Lower leg skin (tissue), 4 donors: ENCODE data around the gene WNK2. TPM values are rescaled to one million over a fixed set of nuclear protein-coding genes. Genes with fewer than 3 reads are reported as not detected.
A peak's percentile ranks its signal among the peaks of the same experiment; 100 is the strongest.

ENCODE experiments used
- DNase-seq, 2 donors: peaks; one replicate each; pipeline ENCODE4 v3.0.0-alpha.2; 2019; ENCODE audit warnings: low spot score in 2 of 2
- H3K4me3 ChIP-seq: fragments of 200-600 bp; sonication (generic); 2 replicates; pipeline ENCODE4 v1.5.1; 2017; ENCODE audit warnings: mild to moderate bottlenecking, low read depth; ENCODE audit not compliant: poor library complexity, severe bottlenecking
- POLR2A ChIP-seq, 2 donors: fragments of 450-650 bp; IDR thresholded peaks; one replicate each; pipeline ENCODE4 v1.6.1; 2016 to 2017; ENCODE audit warnings: antibody characterized with exemption in 2 of 2, mild to moderate bottlenecking in 1 of 2, moderate library complexity in 1 of 2
- WGBS, 2 donors: methylation state at CpG; one replicate each; pipeline ENCODE4 v1.1.5; 2018; 5-methylcytosine and 5-hydroxymethylcytosine counted together
- intact Hi-C: fragments of 100-400 bp; cut with DNase I; formaldehyde crosslinking; loops from one replicate; pipeline ENCODE4 v1.15.0; 2023; ENCODE audit warnings: low total_unique reads
- total RNA-seq, 4 donors: library from RNA; depleted of rRNA; stranded (reverse); fragments of >200 nt; gene quantifications; one replicate each; pipeline ENCODE4 v1.1.0, GENCODE V29; 2016
- TF ChIP-seq, protein P1 (sequence below), 3 donors: fragments of 450-650 bp; IDR thresholded peaks; one replicate each; pipeline ENCODE4 v1.5.1; 2016; ENCODE audit warnings: antibody characterized with exemption in 3 of 3, mild to moderate bottlenecking in 3 of 3, moderate library complexity in 2 of 3

WNK2 gene
- total RNA-seq, 4 donors from 2014 or later = 35.3 to 53.6 (median 42.6) TPM

DNA sequence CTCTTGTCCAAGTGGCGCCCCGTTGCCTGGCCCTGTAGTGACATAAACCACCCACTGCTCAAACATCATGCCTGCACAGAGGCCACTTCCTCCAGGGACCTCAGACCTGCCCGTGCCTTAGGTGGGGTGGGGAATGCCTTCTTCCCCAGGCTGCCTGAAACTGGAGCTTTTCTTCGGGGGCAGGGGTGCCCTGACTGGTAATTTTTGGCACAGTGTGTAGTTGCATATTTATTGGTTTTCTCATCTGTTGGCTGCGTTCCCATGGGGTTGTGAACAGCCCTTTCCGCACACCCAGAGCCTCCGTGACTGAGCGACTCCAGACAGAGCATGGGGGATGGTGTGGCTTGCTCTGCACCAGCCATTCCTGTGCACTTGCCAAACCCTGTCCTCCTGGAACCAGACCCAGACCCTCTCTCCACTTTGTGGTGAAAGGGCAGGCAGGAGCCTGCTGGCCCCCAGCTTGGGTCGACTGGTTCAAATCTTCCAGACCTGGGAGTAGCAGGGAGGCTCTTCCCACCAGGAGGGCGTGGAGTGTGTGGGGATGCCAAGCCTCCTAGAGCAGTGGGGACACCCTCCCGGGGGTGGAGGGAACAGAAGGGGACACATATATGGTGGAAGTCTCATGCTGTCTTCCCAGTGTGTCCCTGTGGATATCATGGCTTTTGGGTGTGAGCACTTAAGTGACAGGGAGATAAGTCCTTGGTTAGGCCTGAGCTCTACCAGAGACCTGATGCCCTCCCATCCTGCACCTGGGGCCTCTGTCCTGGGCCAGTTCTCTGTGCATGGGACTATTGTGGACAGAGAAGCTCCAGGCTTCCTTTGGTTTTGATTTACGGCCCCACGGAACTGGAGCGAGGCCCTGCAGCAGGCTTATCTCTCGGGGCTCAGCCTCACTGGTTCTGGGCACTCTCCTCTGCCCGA, 39.6 kb downstream of the WNK2 start:
- no peak for DNase-seq
- TF ChIP-seq POLR2A (IDR thresholded peaks at IDR 0.05) = no peak
- TF ChIP-seq, protein P1, sequence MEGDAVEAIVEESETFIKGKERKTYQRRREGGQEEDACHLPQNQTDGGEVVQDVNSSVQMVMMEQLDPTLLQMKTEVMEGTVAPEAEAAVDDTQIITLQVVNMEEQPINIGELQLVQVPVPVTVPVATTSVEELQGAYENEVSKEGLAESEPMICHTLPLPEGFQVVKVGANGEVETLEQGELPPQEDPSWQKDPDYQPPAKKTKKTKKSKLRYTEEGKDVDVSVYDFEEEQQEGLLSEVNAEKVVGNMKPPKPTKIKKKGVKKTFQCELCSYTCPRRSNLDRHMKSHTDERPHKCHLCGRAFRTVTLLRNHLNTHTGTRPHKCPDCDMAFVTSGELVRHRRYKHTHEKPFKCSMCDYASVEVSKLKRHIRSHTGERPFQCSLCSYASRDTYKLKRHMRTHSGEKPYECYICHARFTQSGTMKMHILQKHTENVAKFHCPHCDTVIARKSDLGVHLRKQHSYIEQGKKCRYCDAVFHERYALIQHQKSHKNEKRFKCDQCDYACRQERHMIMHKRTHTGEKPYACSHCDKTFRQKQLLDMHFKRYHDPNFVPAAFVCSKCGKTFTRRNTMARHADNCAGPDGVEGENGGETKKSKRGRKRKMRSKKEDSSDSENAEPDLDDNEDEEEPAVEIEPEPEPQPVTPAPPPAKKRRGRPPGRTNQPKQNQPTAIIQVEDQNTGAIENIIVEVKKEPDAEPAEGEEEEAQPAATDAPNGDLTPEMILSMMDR (IDR thresholded peaks at IDR 0.05) = no peak
- 39 to 46% methylated on average over 15 to 16 of the region's 16 CpGs for WGBS, 2 donors

DNA sequence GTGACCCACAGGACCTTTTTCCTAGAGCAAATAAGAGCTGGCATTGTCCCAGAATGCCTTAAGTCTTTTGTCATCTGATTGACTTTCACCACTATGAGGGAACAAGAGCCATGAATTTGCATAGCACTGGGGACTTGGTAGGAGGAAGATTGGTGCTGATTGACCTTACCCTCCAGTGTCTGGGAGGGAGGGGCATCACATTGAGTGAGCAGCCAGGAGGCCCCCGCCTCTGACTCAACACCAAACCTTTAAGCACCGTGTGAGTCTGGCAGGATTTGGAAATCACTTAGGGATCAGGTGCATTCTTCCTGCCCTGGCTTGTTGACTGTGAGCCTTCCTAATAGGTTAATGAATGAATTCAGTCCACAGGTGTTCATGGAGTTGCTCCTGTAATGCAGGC, 40.7 kb downstream of the WNK2 start:
- TF ChIP-seq POLR2A (IDR thresholded peaks at IDR 0.05) = no peak
- TF ChIP-seq, protein P1 (IDR thresholded peaks at IDR 0.05) = no peak
- 49 to 55% methylated on average over 2 of the region's 2 CpGs for WGBS, 2 donors
- H3K4me3 ChIP-seq = no peak overlapping the region
- DNase-seq = peak in 1 of 2 donors; percentile 39
- intact Hi-C loops = no loop called here

More for the DNA sequence above, 39.6 kb downstream of the WNK2 start:
- intact Hi-C loops = no loop called here
- H3K4me3 ChIP-seq = no peak overlapping the region

DNA sequence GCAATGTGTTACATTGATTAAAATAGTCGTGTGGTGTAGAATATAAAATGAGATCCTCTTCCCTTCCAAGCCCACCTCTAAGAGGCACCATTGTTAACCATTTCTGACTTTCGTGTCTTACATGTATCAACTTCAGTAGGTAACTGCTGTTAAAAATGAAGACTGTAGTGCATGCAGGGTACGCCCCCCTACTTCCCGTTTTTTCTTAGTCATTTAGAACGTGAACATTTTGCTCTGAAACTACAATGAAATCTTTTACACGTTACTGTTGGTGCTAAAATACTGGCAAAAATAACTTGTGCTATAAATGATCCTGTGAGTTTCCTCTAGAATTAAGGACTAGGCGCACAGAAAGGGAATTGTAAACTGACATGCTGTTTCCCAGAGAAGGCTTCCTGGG, 41.5 kb downstream of the WNK2 start:
- intact Hi-C loops = no loop called here
- no peak overlapping the region for H3K4me3 ChIP-seq
- DNase-seq = no peak
- 69 to 74% methylated on average over 7 of the region's 7 CpGs for WGBS, 2 donors
- TF ChIP-seq, protein P1 (IDR thresholded peaks at IDR 0.05) = no peak
- no peak for TF ChIP-seq POLR2A (IDR thresholded peaks at IDR 0.05)

DNA sequence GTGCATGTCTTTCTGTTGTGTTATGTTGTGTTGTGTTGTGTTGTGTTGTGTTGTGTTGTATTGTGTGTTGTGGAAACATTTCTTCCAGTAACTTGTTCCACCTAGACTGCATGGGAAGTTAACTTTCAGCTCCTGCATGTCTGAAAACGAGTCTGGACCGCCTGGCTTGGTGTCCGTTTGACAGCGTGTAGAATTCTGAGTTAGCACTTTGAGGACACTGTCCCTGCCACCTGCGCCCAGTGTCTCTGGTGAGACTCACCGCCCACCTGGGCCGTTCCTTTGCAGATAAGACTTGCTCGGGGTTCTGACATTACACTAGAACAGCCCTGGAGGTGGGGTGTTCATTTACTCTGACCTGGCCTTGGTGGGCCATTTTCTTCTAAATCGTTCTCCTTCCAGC, 42.0 kb downstream of the WNK2 start:
- intact Hi-C loops = no loop called here
- 90 to 92% methylated on average over 9 of the region's 9 CpGs for WGBS, 2 donors
- DNase-seq = no peak

DNA sequence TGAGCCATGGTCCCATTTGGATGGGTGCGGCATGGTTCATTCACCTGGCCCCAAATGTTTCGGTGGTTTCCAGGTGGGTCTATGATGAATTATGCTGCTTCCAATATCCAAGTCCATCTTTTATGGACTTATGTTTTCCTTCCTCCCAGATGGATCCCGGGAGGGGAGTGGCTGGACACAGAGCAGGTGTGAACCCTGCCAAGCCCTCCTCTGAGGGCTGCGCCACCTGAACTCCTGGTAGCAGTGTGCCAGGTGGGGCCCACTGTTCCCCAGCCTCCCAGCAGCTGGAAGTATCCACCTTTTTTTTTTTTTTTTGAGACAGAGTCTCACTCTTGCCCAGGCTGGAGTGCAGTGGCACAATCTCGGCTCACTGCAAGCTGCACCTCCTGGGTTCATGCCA, 42.9 kb downstream of the WNK2 start:
- 86 to 92% methylated on average over 5 of the region's 5 CpGs for WGBS, 2 donors
- DNase-seq = no peak
- no peak overlapping the region for H3K4me3 ChIP-seq
- TF ChIP-seq POLR2A (IDR thresholded peaks at IDR 0.05) = no peak
- TF ChIP-seq, protein P1 (IDR thresholded peaks at IDR 0.05) = no peak
- intact Hi-C loops = no loop called here

More for the DNA sequence above, 42.0 kb downstream of the WNK2 start:
- no peak overlapping the region for H3K4me3 ChIP-seq
- no peak for TF ChIP-seq POLR2A (IDR thresholded peaks at IDR 0.05)
- TF ChIP-seq, protein P1 (IDR thresholded peaks at IDR 0.05) = no peak
